GM12864 (cell line): Measurements from ENCODE around the gene RPS4Y1.
A peak's percentile ranks its signal among the peaks of the same experiment; 100 is the strongest.
"Not testable (repeated sequence)": the region's sequence is repeated elsewhere in the genome, so short reads cannot be mapped to it uniquely, and the experiment has no call there.

ENCODE experiments used
- DNase-seq: peaks from one replicate; pipeline ENCODE4 v3.0.0-alpha.2; 2011; ENCODE audit warnings: low read depth
- H3K4me3 ChIP-seq: 2 replicates; pipeline ENCODE4 v1.5.1; 2011; ENCODE audit warnings: mild to moderate bottlenecking, low read depth, low read length, control low read depth
- CTCF ChIP-seq: IDR thresholded peaks from 2 replicates; pipeline ENCODE4 v1.5.1; 2011; ENCODE audit warnings: low read depth, mild to moderate bottlenecking, moderate library complexity, low read length, control low read depth, inconsistent platforms; ENCODE audit errors: missing control alignments

The RPS4Y1 gene

GRCh38 chrY:2841471-2841893 is at the start of gene RPS4Y1:
Gene RPS4Y1, plus strand, starts transcription at chrY:2841602. Its CDS starts 23 bp downstream, at chrY:2841625.
- TF ChIP-seq CTCF, result no peak
- DNase-seq, result peak; percentile 70

GRCh38 chrY:2796977-2797523 is 44.4 kb upstream of the RPS4Y1 start:
- H3K4me3 ChIP-seq, result no peak overlapping the region
- DNase-seq, result no peak
- no peak for TF ChIP-seq CTCF

More at GRCh38 chrY:2841471-2841893, at the start of gene RPS4Y1:
- peak within 1 kb of the TSS; percentile 62 for H3K4me3 ChIP-seq

- DNase-seq, result no peak
- no peak overlapping the region for H3K4me3 ChIP-seq
- no peak for TF ChIP-seq CTCF
These were observed 43.4 kb upstream of the RPS4Y1 start for GRCh38 chrY:2797991-2798390.

GRCh38 chrY:2800246-2800645 is 41.2 kb upstream of the RPS4Y1 start:
- TF ChIP-seq CTCF, result peak; percentile 31
- H3K4me3 ChIP-seq, result no peak overlapping the region
- DNase-seq, result no peak

- H3K4me3 ChIP-seq, DNase-seq: not testable (repeated sequence)
These were observed 24.1 kb upstream of the RPS4Y1 start for GRCh38 chrY:2817146-2817896.

GRCh38 chrY:2824471-2824870 is 16.9 kb upstream of the RPS4Y1 start:
- no peak for DNase-seq
- H3K4me3 ChIP-seq, result no peak overlapping the region
- TF ChIP-seq CTCF, result no peak

- no peak for TF ChIP-seq CTCF
- no peak overlapping the region for H3K4me3 ChIP-seq
- no peak for DNase-seq
These were observed 12.9 kb upstream of the RPS4Y1 start for GRCh38 chrY:2828497-2828896.
